Naive thymus-derived CD8-positive, alpha-beta T cell (primary cell): ENCODE data around the gene UBE3B. TPM values are rescaled to one million over a fixed set of nuclear protein-coding genes. Genes with fewer than 3 reads are reported as not detected.

Source experiments
- ATAC-seq, 2 donors: fragments of 150-1000 bp; cut with Tn5 transposase in 1 of 2; sonication (Bioruptor Pico), chemical (Tn5 transposase) in 1 of 2; 1 replicate in 1 of 2; 2 replicates in 1 of 2; pipeline ENCODE4 v1.10.0; 2021; ENCODE audit warnings: mild to moderate bottlenecking in 2 of 2, moderate library complexity in 2 of 2
- POLR2A ChIA-PET: fragments of 350-600 bp; sonication (Branson Sonifier 250); formaldehyde crosslinking; loops from one replicate; lab custom pipeline; 2021; ENCODE audit warnings: antibody characterized with exemption; lab: Charles Lee
- DNase-seq, 10 donors: peaks; one replicate each; pipeline versions ENCODE4 v3.0.0 to v3.0.0-alpha.2; 2020 to 2022
- H3K27ac Mint-ChIP-seq, 10 donors: one replicate each; pipeline ENCODE4 v1.8.0; 2020 to 2022; ENCODE audit warnings: mild to moderate bottlenecking in 10 of 10, mixed read lengths in 10 of 10, moderate library complexity in 4 of 10, inconsistent platforms in 1 of 10
- H3K27me3 Mint-ChIP-seq, 5 donors: one replicate each; pipeline ENCODE4 v1.8.0; 2021 to 2022; ENCODE audit warnings: mixed read lengths in 5 of 5
- H3K36me3 Mint-ChIP-seq, 3 donors: one replicate each; pipeline ENCODE4 v1.8.0; 2020 to 2022; ENCODE audit warnings: mixed read lengths in 3 of 3, mild to moderate bottlenecking in 2 of 3, inconsistent platforms in 1 of 3
- H3K4me1 Mint-ChIP-seq, 4 donors: one replicate each; pipeline ENCODE4 v1.8.0; 2021 to 2022; ENCODE audit warnings: mixed read lengths in 4 of 4
- H3K4me3 Mint-ChIP-seq, 10 donors: one replicate each; pipeline ENCODE4 v1.8.0; 2020 to 2022; ENCODE audit warnings: mild to moderate bottlenecking in 10 of 10, mixed read lengths in 10 of 10, moderate library complexity in 6 of 10, inconsistent platforms in 1 of 10
- H3K9me3 Mint-ChIP-seq, 9 donors: one replicate each; pipeline ENCODE4 v1.8.0; 2020 to 2022; ENCODE audit warnings: mixed read lengths in 9 of 9, mild to moderate bottlenecking in 3 of 9, inconsistent platforms in 1 of 9, moderate library complexity in 1 of 9
- polyA plus RNA-seq, 3 donors: library from polyadenylated mRNA; unstranded; fragments of 300-500 nt; fragmentation: Illumina TruSeq; gene quantifications; one replicate each; pipeline ENCODE4 v1.2.3, GENCODE V29; 2021
- total RNA-seq, 8 experiments: library from RNA in 2 of 8; stranded (reverse) in 2 of 8; gene quantifications; one replicate each; pipeline ENCODE4 v1.2.3 and lab custom pipeline; 2021 to 2026

UBE3B gene
- total and polyA plus RNA-seq, 5 experiments from 2014 or later, result 14.0 to 48.7 (median 19.4) TPM

DNA sequence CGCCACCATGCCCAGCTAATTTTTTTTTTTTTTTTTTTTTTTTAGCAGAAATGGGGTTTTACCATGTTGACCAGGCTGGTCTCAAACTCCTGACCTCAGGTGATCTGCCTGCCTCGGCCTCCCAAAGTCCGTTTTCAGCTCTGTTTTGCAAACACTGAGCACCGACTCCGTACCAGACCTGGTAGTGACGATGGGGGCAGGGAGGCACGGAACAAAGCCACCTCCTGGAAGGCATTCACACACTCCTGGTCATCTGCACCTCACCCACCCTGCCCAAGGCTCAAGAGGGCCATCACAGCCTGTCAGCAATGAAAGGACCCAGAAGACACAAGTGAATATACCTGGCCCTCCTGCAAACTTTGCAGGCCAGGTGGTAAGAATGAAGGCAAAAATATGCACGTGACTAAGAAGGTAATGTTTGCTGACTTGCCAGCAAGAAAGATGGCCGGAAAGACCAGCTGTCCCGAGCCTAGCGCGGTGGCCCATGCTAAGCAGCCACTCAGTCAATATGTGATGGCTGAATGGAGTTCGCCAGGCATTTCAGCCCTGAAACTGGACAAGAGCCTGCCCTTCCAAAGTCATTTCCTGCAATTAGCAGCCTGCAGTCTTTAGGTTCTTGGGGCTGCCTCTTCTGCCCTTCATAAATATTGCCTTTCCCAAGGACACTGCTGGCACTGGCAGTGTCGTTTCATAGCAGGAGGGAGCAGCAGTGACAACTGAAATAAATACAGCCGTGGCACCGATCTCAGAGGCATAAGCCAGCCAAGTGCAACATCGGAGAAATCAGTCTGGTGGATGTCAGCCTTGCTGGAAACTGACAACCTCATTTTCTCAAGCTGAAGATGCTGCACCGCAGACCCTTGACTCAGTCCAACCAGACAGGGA is 78.2 kb downstream of the UBE3B start:
- Mint-ChIP-seq H3K36me3 (no peaks in the 10 kb centered on the region), H3K27me3 (no peaks in the 10 kb centered on the region), H3K4me1 (no peaks in the 10 kb centered on the region), H3K4me3 (no peak overlapping the region), H3K27ac (peak overlapping the region in 1 of 10 donors; percentile 65), H3K9me3 (no peaks in the 10 kb centered on the region)
- POLR2A ChIA-PET, result no interaction called here
- DNase-seq (no peak), ATAC-seq (no peak)

DNA sequence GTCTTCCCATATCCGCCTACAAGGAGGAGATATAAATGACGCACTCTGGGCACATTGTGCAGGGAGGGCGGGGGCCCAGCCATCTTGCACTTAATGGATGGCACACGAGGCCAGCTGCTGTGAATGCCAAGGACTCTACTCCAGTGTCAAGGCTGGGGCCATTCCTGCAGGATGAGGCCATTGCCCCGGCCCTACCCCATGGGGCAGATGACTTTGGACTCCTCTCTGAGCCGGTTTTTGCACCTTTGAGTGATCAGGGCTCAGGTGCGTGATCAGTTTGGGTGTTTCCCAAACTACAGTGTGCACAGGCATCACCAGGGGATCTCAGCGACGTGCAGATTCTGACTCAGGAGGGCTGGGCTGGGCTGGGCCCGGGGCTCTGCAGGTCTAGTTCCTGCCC is 79.8 kb downstream of the UBE3B start:
- DNase-seq (no peak), ATAC-seq (no peak)
- H3K36me3 Mint-ChIP-seq, result peaks cover 0 to 7% (median 7%) of the 10 kb centered on the region in 3 donors
- H3K4me3 Mint-ChIP-seq, result no peak overlapping the region
- H3K9me3 Mint-ChIP-seq, result peaks cover 0 to 2% (median 0%) of the 10 kb centered on the region in 9 donors
- H3K27me3 Mint-ChIP-seq, result no peaks in the 10 kb centered on the region
- POLR2A ChIA-PET, result no interaction called here
- H3K27ac Mint-ChIP-seq, result peak overlapping the region in 2 of 10 donors; percentile 2 to 62
- H3K4me1 Mint-ChIP-seq, result peaks cover 0 to 2% (median 0%) of the 10 kb centered on the region in 4 donors

DNA sequence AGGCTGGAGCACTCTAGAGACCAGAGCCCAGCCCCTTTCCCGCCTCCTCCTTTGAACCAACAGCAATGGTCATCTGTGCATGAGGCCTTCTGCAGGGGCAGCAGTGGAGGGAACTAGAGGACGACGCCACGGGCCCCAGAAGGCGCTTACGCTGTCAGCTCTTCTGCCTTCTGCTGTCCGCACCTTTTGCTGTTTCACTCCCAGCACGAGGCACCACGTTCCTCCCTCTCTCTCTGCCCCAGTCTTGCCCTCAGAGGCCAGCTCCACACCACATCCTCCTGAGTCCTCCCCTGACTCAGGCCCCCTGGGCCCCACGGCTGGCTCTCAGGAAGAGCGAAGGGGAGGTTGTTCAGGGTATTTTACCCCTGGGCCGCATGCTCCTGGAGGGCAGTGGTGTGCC is 80.4 kb downstream of the UBE3B start:
- H3K27ac Mint-ChIP-seq, result no peak overlapping the region
- ATAC-seq (no peak), DNase-seq (no peak)
- POLR2A ChIA-PET, result no interaction called here
- H3K4me3 Mint-ChIP-seq, result no peak overlapping the region
- peaks cover 0 to 4% (median 0%) of the 10 kb centered on the region in 9 donors for H3K9me3 Mint-ChIP-seq
- H3K4me1 Mint-ChIP-seq, result peaks cover 0 to 3% (median 0%) of the 10 kb centered on the region in 4 donors
- H3K36me3 Mint-ChIP-seq, result peaks cover 0 to 13% (median 12%) of the 10 kb centered on the region in 3 donors
- no peaks in the 10 kb centered on the region for H3K27me3 Mint-ChIP-seq

DNA sequence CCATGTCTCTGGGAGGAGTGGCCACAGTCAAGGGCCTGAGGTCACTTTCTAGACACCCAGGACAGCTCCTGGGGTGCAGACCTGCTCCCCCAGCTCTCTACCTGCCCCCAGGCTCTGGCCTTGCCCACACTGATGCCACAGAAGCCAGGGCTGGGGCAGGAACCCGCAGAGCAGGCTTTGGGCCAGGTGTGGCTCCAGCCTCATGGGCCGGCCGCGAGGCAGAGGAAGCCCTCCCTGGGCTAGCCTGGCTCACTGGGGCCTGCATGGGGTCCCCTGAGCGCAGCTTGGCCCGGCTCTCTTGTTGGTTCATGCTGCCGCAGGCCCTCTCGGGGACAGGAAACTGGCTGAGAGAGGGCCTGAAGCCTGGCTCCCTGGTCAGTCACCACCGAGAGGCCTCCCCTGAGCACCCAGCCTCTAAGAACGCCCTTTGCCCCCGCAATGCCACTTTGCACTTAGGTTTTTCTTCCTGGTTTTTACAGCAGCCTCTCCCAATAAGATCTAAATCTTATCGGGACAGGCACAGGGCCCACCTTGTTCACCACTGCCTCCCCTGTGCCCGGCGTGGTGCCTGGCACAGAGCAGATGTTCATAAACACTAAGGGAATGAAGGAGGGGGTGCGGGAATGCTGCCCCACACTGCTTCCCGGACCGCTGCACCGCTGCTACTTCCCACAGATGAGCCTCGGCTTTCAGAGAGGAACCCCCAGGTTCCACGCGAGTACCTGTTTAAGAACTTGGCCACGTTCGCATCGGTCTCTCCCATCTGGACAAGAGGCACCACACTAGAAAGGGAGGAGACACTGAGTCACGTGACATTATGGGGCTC is 81.2 kb downstream of the UBE3B start:
- DNase-seq (no peak), ATAC-seq (no peak)
- Mint-ChIP-seq H3K4me3 (no peak overlapping the region), H3K27me3 (no peaks in the 10 kb centered on the region), H3K4me1 (peaks cover 0 to 3% (median 0%) of the 10 kb centered on the region in 4 donors), H3K9me3 (peaks cover 0 to 4% (median 0%) of the 10 kb centered on the region in 9 donors), H3K36me3 (peaks cover 0 to 16% (median 13%) of the 10 kb centered on the region in 3 donors), H3K27ac (no peak overlapping the region)
- POLR2A ChIA-PET, result no interaction called here

DNA sequence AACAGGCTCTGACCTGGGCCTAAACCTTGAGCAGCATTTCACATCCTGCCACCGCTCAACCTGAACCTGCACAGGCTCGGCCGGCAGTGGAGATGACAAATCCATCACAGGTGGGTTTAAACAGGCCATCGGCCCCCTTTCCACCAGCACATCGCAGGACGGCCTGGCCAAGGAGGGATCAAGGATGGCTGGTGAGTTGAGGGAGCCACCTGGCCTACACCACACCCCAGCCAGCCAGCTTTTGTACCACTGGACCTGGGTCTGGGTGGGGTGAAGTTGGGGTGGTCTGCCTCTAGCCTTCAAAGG is 81.7 kb downstream of the UBE3B start:
- Mint-ChIP-seq H3K27me3 (no peaks in the 10 kb centered on the region), H3K4me1 (peaks cover 0 to 3% (median 0%) of the 10 kb centered on the region in 4 donors), H3K4me3 (no peak overlapping the region), H3K9me3 (peaks cover 0 to 4% (median 0%) of the 10 kb centered on the region in 9 donors), H3K27ac (no peak overlapping the region), H3K36me3 (peaks cover 0 to 21% (median 13%) of the 10 kb centered on the region in 3 donors)
- ATAC-seq (no peak), DNase-seq (no peak)
- POLR2A ChIA-PET, result no interaction called here

DNA sequence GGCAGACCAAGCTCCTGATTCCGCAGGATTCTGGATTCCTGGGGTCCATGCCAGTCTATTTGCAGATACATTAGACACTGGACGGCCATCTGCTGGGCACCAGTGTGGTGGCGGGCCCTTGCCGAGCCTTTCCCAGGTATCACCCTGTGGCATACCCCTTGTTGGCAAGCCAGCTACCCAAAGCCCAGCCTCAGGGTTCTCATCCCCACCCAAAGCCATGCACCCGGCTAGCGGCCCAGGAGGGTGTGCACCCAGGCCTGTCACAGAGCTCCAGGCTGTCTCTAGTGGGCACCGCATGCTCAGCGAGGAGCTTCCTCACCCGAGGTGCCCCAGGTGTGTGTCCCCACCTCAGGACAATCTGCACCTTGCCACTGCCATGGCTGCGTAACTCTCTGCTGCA is 82.2 kb downstream of the UBE3B start:
- H3K27me3 Mint-ChIP-seq, result no peaks in the 10 kb centered on the region
- peaks cover 0 to 24% (median 17%) of the 10 kb centered on the region in 3 donors for H3K36me3 Mint-ChIP-seq
- DNase-seq (no peak), ATAC-seq (no peak)
- H3K27ac Mint-ChIP-seq, result no peak overlapping the region
- H3K9me3 Mint-ChIP-seq, result peaks cover 0 to 4% (median 0%) of the 10 kb centered on the region in 9 donors
- POLR2A ChIA-PET, result no interaction called here
- peaks cover 0 to 3% (median 0%) of the 10 kb centered on the region in 4 donors for H3K4me1 Mint-ChIP-seq
- no peak overlapping the region for H3K4me3 Mint-ChIP-seq

DNA sequence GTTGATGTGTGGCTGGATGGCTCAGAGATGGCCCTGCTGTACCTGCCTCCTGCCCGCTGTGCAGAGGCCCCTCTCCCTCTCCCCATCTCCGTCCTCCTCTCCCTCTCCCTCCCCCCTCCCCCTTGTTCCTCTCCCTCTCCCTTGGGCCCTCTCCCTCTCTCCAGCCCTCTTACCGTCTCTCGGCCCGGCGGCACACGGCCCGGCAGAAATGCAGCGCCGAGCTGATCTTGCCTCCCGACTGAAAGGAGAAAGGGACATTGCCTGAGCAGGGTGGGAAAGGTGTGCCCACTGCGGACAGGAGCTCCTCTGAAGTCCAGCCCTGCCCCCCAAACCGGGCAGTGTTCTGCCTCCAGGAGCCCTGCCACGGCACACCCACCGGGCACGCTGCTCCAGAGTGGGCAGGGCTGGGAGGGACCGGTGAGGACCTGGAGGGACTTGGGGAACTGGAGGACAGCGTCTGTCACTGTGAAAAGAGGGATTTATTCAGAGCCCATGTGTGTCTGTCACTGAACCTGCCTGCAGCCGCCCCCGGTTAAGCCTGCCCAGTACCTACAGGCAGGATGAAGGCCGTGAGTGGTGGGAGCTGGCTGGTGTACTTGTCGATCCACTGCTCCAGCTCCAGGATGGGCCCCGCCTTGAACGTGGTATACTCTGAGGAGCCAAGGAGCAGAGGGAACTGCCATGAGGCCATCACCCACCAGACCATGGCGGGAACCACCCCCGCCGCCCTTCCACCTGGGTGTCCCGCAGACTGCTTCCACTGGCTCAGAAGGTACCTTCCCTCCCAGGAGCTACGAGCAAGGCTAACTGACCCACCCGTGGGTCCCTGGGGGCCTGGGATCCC is 83.7 kb downstream of the UBE3B start:
- H3K27me3 Mint-ChIP-seq, result no peaks in the 10 kb centered on the region
- no peak overlapping the region for H3K4me3 Mint-ChIP-seq
- POLR2A ChIA-PET, result no interaction called here

DNA sequence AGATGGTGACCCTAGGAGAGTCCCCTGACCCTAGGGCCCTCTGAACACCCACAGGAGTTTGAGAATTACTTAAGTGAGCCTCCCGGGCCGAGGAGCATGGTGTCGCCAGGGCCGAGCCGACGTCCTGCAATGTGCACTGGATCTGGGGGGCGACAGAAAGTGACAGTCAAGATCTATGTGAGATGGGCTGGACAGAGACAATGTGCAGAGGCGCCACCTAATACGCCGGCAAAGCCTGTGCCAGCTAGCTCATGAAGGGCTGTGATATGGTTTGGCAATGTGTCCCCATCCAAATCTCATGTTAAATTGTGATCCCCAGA is 84.2 kb downstream of the UBE3B start:
- ATAC-seq (no peak), DNase-seq (no peak)
- Mint-ChIP-seq H3K9me3 (peaks cover 0 to 4% (median 0%) of the 10 kb centered on the region in 9 donors), H3K36me3 (peaks cover 0 to 35% (median 17%) of the 10 kb centered on the region in 3 donors), H3K27ac (no peak overlapping the region), H3K4me3 (no peak overlapping the region), H3K27me3 (no peaks in the 10 kb centered on the region), H3K4me1 (peaks cover 0 to 3% (median 0%) of the 10 kb centered on the region in 4 donors)
- POLR2A ChIA-PET, result no interaction called here

More for the DNA sequence above, 83.7 kb downstream of the UBE3B start:
- peaks cover 0 to 3% (median 0%) of the 10 kb centered on the region in 4 donors for H3K4me1 Mint-ChIP-seq
- DNase-seq (no peak), ATAC-seq (no peak)
- peaks cover 0 to 4% (median 0%) of the 10 kb centered on the region in 9 donors for H3K9me3 Mint-ChIP-seq
- H3K27ac Mint-ChIP-seq, result no peak overlapping the region
- peaks cover 0 to 30% (median 17%) of the 10 kb centered on the region in 3 donors for H3K36me3 Mint-ChIP-seq

DNA sequence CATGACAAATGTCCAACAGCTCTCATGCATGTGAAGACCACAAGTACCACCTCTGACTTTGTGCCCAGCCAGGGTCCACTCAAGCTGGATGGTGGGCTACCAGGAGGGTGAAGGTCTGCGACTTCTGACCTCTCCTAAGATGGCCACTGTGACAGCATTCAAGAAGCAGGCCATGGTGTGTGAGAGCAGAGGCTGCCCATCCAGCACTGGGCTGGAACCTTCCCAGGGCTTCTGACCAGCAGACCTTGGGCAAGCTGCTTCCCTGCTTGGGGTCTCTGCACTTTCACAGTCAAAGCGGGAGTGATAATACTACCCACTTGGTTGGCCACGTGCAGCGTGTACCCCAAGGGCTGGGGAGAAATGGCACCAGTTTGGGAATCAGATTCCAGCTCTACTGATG is 85.4 kb downstream of the UBE3B start:
- H3K9me3 Mint-ChIP-seq, result peaks cover 0 to 4% (median 0%) of the 10 kb centered on the region in 9 donors
- no peak for DNase-seq
- H3K4me1 Mint-ChIP-seq, result peaks cover 0 to 3% (median 0%) of the 10 kb centered on the region in 4 donors
- POLR2A ChIA-PET, result no interaction called here
- no peak overlapping the region for H3K27ac Mint-ChIP-seq
- no peaks in the 10 kb centered on the region for H3K27me3 Mint-ChIP-seq
- H3K4me3 Mint-ChIP-seq, result no peak overlapping the region
- ATAC-seq, result no peak
- peaks cover 0 to 47% (median 19%) of the 10 kb centered on the region in 3 donors for H3K36me3 Mint-ChIP-seq

DNA sequence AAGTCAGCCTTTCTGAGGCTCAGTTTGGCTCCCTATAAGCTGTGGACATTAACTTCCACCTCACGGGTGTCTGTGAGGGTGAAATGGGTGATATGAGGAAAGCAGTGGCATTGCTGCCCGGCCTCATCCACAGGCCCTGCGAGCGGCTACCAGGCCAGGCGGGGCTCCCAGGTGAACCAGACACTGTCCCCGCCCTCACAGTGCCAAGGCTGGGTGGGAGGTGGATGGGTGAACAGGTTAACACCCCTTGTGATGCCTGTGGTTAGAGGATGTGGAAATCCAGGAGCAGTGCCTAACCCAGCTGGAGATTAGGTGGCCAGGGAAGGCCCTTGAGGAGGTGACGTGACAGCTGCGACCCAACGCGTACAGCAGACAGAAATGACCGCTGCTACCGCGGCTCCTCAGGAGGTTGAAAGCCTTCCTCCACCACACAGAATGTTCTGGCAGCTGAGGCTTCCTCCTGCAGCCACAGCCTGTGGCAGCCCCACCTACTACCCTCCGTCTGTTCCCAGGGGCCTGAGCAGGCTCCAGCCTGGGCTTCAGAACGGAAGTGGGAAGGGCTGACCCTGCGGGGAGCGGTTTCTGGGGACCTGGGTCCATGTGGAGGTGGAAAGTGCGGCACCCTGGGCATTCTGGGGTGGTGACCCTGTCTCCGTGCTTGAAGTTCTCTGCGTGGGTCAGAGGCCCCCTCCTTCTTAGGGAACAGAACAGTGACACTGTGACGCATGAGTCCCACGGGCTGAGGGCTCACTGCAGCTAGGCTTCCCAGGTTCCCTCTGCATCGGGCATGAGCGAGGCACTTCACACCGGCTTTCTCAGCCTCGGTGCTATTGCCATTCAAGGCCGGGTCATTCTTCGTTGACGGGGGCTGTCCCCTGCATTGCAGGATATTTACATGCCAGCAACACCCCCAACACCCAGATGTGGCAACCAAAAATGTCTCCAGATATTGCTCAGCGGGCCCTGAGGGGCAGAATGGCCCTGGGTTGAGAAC is 86.2 kb downstream of the UBE3B start:
- no peak for DNase-seq
- POLR2A ChIA-PET, result no interaction called here
- peaks cover 0 to 54% (median 19%) of the 10 kb centered on the region in 3 donors for H3K36me3 Mint-ChIP-seq
- peaks cover 0 to 3% (median 0%) of the 10 kb centered on the region in 4 donors for H3K4me1 Mint-ChIP-seq
- H3K27ac Mint-ChIP-seq, result no peak overlapping the region
- H3K4me3 Mint-ChIP-seq, result no peak overlapping the region
- no peaks in the 10 kb centered on the region for H3K27me3 Mint-ChIP-seq
- peaks cover 0 to 4% (median 0%) of the 10 kb centered on the region in 9 donors for H3K9me3 Mint-ChIP-seq
- ATAC-seq, result no peak

DNA sequence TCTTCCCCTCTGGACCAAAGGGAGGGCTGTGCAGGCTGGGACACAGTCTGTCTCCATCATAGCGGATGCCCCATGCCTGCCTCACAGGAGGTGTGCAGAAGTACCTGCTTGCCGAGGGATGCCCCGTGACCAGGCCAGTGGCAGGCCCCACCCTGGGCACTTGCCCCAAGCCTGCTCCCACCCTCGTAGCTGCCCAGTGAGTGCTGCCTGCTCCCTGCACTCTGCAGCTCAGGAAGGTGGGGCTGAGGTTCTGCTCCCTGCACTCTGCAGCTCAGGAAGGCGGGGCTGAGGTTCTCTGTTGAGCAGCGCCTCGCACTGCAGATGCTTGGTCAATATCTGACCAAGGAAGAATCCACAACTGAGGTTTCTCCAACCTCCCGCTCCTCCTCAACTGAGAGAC is 89.0 kb downstream of the UBE3B start:
- POLR2A ChIA-PET, result no interaction called here
- DNase-seq (no peak), ATAC-seq (no peak)
- Mint-ChIP-seq H3K27ac (no peak overlapping the region), H3K4me1 (peaks cover 0 to 5% (median 2%) of the 10 kb centered on the region in 4 donors), H3K27me3 (no peaks in the 10 kb centered on the region), H3K9me3 (peaks cover 0 to 4% (median 0%) of the 10 kb centered on the region in 9 donors), H3K4me3 (no peak overlapping the region), H3K36me3 (peaks cover 0 to 75% (median 19%) of the 10 kb centered on the region in 3 donors)
